HG03159 (cell line): Measurements from ENCODE around the gene MMP24OS.

Source experiments
- ATAC-seq: cut with Tn5 transposase; IDR thresholded peaks from one replicate; pipeline ENCODE4 v1.9.1; 2021; ENCODE audit warnings: mild to moderate bottlenecking, moderate library complexity; ENCODE audit not compliant: unreplicated experiment

Gene MMP24OS

GRCh38 chr20:35291654-35292503 lies 14.0 kb upstream of the MMP24OS start, which contains the start of gene FAM83C:
Gene FAM83C, minus strand, starts transcription at chr20:35292425. Its CDS starts 121 bp downstream, at chr20:35292304.
- no peak for ATAC-seq

DNA sequence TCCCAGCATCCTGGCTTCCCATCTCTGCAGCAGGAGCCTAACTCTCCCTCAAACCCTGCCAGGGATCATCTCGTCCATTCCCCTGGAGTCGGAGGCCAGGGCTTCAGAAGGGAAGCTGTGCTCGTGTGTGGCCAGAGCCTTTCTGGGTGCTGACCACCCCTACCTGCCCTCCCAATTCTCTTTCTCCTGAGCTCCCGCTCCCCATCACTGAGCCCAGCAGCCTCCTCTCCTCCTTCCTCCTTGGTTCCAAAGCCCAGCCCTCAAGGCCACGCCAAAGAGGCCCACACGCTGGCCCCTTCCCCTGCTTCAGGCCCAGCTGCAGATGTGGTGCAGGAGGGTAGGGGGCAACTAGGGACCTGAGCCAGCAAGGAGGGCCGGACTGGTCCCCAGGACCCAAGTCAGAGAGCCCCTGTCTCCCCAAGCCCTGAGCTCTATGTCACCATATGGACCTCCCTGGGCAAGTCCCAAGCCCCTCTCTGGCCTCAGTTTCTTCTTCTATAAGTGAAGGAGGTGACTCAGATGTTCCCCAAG lies 13.0 kb upstream of the MMP24OS start:
- ATAC-seq: no peak

- ATAC-seq: no peak
Measured at GRCh38 chr20:35290186-35290886, 12.4 kb upstream of the MMP24OS start.

- no peak for ATAC-seq
Measured at GRCh38 chr20:35288325-35289060, 10.6 kb upstream of the MMP24OS start.

DNA sequence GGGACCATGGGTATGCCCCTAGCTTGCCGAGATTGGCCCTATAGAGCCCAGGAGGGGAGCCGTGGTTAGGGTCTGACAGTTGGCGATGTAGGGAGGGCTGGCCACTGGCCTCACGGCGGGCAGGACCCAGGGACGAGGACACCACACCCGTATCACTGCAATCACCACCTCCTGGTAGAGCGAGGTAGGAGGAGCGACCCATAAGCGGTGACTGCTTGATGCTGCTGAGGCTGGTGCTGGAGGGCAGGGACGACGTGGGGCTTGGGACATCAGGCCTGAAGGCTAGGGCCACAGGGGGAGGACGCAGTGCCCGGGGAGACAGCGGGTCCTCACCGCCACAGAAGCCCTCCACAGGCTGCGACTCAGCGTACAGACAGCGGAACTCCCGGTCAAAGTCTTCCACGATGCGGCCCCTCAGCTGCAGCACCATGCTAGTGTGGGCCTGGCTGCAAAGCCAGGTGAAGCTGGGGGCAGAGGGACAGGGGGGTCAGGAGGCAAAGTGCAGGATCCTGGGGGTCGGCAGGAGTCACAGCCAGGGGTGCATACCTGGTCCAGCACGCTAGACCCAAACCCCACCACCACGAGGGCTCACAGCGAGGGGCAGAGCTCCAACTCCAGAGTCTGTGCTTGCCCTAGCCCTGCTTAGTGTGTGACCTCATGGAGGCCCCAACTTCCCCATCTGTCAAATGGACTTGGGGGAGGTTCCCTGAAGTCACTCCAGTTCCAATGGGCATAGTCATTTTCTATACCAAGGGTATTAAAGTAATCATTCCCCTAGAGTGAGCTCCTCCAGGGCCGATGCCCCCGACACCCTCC lies 9.8 kb upstream of the MMP24OS start:
- ATAC-seq: no peak

DNA sequence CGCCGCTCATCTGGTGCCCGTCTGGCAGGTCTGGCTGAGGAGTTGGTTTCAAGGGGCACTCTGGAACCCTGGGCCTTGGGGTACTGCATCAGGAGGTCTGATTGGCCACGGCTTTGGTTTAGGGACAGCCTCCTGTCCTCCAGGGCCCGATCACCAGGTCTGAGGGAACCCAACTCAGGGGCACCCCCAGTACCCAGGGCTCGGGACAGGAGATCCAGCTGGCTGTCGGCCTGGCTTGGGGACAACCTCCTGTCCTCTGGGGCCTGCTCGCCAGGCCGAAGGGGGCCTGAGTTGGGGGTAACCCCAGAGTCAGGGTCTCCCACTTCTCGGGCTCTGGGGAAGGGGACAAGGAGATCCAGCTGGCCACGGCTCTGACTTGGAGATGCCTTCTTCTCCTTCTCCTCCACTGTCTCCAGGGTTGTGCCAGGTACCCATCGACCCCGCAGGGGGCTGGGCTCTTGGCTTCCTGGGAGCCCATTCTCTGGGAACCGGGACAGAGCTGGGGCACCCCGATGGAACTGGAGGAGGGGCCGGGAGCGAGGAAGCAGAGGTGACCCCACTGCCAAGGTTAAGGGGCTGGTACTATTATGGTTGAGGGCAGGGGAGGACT lies 9.1 kb upstream of the MMP24OS start:
- no peak for ATAC-seq

DNA sequence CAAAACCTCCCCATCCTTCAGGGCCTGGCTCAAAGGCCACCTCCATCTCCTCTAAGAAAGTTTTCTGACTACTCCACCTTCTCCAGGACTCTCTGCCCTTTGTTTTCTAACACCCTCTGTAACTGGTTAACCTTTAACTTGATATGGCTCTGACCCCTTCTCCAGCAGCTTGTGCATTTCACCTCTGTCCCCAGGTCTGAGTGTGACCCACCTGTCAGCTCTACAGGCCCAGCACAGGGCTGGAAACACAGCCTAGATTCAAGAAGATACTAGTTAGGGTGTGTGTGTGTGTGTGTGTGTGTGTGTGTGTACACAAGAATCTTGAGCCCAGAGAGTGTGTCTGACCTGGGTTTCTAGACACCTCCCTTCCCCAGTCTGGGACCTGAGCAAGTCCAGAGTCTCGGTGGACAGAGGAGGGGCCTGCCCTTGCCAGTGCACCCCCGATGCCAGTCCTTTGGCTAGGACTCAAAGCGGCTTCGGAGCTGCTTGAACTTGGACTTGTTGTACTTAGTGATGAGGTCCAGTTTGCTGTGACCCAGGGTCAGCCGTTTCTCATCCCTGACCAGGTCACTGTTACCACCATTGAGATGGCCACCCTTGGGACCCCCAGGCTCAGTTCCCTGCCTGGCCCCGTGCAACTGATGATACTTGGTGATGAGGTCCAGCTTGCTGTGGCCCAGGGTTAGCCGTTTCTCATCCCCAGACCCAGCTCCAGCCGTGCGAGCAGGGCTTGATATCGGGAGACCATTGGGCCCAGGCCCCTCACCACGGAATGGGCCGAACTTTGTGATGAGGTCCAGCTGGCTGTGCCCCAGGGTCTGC lies 8.4 kb upstream of the MMP24OS start:
- ATAC-seq: no peak

GRCh38 chr20:35285806-35286076 lies 7.8 kb upstream of the MMP24OS start:
- ATAC-seq: no peak

- ATAC-seq: peak; percentile 13
Measured at GRCh38 chr20:35284992-35285805, 7.3 kb upstream of the MMP24OS start.

DNA sequence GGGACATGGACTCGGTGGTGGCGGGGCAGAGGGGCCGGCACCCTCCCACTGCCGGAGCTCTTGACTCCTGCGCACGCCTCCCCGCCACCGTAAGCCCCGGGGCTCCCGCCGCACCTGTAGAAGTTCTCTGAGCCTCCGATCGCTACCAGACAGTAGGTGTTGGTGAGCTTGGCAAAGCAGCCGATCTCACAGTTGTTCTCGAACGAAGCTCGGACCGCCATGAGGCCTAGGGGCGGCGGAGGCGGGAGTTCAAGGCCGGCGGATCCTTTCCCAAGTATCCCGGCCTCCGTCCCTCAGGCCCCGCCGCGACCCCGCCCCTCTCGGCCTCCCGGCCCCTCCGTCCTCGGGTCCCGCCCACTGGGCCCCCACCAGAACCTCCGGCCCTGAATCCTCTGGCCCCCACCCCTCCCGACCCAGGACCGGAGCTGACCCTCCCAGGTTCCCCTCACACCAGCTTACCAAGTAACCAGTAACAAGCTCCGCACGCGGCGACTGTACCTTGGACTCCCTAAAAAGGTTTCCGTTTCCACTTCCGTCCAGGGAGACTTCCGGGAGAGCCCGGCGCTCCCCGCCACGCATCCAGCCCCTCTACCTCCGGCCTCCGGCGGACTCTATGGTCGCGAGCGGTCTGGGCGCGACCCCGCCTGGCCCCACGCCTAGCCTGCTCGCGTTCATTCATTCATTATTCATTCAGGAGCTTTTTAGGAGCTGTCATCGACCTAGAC lies 6.5 kb upstream of the MMP24OS start, which contains the start of gene EIF6:
EIF6 (minus strand) TSS at position 506 of the 725 bp plus-strand sequence; CDS start at position 221, 285 bp downstream.
- peak; percentile 73 for ATAC-seq

DNA sequence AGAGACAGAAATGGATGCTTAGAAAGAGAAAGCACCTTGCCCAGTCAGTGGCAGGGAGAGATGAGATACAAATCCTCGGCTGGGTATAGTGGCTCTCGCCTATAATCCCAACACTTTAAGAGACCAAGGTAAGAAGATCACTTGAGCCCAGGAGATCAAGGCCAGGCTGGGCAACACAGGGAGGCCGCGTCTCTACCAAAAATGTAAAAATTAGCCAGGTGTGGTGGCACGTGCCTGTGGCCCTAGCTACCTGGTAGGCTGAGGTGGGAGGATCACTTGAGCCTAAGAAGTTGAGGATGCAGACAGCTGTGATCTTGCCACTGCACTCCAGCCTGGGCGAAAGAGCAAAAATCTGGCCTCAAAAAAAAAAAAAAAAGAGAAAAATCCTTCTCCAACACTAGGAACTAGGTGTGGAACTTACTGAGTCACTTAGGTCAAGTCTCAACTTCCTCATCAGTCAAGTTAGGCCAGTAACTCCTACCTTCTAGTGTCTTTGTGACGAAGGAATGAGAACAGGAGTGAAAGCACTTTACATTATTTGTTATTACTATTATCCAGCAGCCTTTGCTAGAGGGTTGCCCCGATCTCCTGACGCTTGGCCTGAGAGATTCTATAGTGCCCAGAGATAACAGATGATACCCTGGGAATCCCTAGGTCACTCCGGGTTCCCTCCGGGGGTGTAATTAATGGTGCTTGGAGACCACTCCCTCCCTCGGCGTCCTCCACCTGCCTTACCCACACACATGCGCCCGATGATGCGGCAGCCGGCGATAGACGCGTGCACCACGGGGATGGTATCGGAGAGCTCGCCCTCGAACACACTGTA lies 5.7 kb upstream of the MMP24OS start:
- ATAC-seq: peak; percentile 17

DNA sequence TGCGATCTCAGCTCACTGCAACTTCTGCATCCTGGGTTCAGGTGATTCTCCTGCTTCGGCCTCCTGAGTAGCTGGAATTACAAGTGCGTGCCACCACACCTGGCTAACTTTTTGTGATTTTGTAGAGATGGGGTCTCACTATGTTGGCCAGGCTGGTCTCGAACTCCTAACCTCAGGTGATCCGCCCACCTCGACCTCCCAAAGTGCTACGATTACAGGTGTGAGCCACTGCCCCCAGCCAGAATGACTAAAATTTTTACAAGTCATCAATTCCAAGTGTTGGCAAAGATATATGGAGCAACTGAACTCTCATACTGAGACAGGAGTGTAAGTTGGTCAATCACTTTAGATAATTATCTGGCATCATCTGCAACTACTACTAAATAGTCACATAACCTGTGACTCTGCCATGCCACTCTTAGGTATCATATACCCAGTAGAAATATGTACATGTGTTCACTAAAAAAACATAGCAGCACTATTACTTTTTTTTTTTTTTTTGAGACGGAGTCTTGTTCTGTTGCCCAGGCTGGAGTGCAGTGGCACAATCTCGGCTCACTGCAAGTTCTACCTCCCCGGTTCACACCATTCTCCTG lies 3.7 kb upstream of the MMP24OS start:
- ATAC-seq: no peak

- no peak for ATAC-seq
Measured at GRCh38 chr20:35280523-35280922, 2.6 kb upstream of the MMP24OS start.

DNA sequence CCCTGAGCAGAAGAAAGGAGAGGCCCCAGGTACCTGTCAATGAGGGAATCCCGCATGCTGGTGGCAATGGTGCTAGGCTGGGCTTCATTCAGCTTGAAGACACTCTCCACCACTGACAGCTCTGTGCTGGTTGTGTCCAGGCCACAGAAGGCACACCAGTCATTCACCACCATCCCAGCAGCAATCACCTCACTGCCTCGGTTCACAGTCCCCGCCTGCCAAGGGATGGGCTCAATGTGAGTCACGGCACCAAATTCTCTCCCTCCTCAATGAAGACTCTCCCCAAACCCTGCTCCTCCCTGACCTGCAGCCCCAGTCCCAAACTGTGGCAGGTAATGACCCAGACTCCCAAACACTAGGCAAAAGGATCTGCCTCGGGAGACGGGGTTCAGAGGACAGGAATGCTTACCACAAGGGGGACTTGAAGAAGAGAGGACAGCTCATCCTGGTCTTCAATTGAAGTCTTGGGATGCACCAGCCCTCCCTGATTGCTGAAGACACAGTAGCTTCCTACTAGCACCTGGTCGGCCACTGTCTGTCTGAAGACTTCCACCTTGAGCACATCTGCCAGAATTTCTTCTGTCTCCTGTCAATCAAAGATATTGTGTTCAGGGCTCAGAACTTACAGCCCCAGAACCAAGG lies 1.7 kb upstream of the MMP24OS start:
- ATAC-seq: no peak

- no peak for ATAC-seq
Measured at GRCh38 chr20:35279040-35279439, 1.1 kb upstream of the MMP24OS start.

DNA sequence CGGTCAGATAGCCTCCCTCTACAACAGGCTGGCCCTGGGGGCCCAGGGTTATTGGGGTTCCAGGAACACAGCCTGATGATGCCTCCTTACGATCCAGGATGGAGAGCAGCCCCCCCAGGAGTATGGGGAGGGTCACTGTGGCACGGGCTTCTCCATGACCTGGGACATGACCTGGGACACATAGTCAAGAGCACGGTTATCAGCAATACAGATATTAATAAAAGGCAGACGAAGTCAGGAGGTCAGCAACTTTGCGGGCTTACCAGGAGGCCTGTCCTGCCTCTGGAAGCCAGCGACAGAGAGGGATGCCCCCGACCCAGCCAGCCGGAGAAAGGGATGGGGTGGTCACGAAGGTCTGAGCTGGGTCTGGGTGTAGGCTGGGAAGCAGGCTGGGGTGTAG lies 795 bp downstream of the MMP24OS start:
- peak; percentile 8 for ATAC-seq
